Stimulated activated CD8-positive, alpha-beta memory T cell treated with anti-CD3 and anti-CD28 coated beads, Interleukin-12 subunit alpha, Interleukin-12 subunit beta, amount 100 ng/mL, for 4 hours (primary cell): Measurements from ENCODE around the gene CDK15.
"Not testable (repeated sequence)": the region's sequence is repeated elsewhere in the genome, so short reads cannot be mapped to it uniquely, and the experiment has no call there.

Source experiments
- DNase-seq: peaks from one replicate; pipeline ENCODE4 v3.0.0-alpha.2; 2020; ENCODE audit warnings: low read depth

CDK15 gene

GRCh38 chr2:201790291-201790690 is 16.0 kb upstream of the CDK15 start:
- DNase-seq, result no peak

DNA sequence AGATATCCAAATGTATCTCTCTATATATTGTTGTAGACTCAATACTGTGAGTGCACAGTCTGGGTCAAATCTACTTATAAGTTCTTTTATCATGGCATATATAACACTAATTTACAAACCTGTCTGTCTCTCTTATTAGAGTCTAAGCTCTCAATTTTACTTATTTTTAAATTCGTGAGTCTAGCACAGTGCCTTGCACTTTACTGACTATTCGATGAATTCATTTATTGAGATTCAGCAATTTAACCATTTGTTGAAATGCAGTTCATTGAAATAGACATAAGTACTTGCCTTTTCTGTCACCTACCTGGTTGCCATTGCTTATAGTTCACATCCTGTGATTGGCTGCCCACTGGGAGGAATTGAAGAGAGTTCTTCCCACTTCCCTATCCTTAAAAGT is 15.3 kb upstream of the CDK15 start:
- DNase-seq, result no peak

DNA sequence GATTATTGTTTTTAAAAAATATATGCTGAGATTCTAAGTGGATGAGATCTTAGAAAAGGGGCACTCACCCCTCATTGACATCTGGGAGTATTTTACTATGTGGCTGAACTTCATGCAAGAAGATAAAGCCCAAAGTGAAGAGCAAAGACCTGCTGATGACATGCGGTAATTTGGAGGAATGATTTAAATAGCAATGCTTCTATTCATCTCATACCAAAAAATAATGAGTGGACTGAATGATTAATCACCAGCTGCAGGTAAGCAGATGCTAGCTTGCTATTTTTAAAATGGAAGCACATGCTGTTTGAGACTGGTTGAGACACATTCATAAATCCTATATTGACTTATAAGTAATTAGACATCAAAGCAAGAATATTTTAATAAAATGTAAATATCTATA is 12.7 kb upstream of the CDK15 start:
- DNase-seq, result no peak

GRCh38 chr2:201794294-201794693 is 12.0 kb upstream of the CDK15 start:
- DNase-seq, result no peak

DNA sequence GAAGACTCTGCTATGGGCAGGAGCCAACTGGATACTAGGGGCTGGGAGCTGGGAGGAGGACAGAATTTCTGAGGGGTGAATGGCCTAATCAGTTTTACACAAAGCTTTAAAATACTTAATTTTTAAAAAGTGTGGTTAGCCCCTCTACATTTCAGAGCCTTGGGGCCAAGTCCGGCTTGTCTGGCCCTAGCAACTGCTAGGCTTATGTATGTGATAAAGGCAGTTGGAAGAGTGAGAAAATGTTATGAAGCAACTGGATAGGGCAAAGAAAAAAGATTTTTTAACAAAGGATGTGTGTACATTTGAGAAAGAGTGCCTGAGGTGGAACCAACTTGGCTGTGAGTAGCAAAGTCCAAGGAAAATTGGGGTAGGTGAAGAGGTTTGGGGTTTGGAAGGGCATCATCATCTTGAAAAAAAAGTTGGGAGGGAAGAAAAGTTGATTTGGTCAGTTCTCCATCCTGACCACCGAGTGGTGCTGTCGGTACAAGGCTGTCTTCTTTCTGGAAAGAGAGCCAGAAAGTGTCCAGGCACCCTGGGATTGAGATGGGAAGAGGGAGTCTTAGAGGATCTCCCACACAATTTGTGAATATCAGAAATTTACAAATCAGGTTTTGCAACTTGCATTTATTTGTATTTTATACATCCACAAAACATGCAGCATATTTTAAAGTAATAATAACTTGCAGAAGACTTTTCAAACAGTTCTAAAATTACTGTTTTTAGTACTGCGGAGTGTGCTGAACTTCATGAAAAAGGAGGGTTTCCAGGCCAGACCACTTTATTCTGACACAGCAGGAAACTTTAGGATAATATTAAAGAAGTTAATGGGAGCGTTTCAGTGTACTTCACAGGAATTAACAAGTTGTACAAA is 10.5 kb upstream of the CDK15 start:
- DNase-seq, result no peak

GRCh38 chr2:201796478-201796865 is 9.9 kb upstream of the CDK15 start:
- no peak for DNase-seq

- DNase-seq, result no peak
Measured at GRCh38 chr2:201797175-201797840, 9.0 kb upstream of the CDK15 start.

- no peak for DNase-seq
Measured at GRCh38 chr2:201798252-201798913, 8.0 kb upstream of the CDK15 start.

DNA sequence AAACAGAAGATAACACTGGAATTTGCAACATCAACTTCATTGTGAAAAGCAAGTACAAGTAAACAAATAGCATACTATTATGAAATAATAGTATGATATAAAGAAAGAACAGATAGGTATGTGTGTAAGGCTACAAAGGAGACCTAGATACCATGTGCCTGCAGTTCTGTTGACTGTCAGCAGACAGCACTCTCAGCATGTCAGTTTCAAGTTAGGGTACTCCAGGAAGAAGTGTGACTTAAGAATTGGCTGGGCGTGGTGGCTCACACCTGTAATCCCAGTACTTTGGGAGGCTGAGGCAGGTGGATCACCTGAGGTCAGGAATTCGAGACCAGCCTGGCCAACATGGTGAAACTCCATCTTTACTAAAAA is 7.4 kb upstream of the CDK15 start:
- DNase-seq, result not testable (repeated sequence)

- DNase-seq, result no peak
Measured at GRCh38 chr2:201807452-201807999, 1.2 kb downstream of the CDK15 start.

GRCh38 chr2:201808027-201808426 is 1.7 kb downstream of the CDK15 start:
- no peak for DNase-seq

DNA sequence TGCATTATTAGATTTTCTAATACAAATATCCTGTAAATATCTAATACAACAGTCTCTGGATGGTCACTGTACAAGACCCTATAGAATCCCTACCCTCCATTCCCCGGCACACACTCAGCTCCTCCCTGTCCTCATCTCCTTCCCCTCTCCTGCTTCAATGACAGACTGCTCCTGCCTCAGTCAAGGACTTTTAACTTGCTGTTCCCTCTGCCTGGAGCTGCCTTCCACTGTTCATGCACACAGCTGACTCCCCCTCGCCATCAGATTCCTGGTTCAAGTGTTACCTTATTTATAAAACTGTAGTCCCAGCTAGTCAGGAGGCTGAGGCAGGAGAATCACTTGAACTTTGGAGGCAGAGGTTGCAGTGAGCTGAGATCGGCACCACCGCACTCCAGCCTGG is 3.3 kb downstream of the CDK15 start:
- DNase-seq, result no peak

GRCh38 chr2:201810604-201811003 is 4.3 kb downstream of the CDK15 start:
- DNase-seq, result not testable (repeated sequence)

- DNase-seq, result no peak
Measured at GRCh38 chr2:201813996-201814760, 7.8 kb downstream of the CDK15 start.

GRCh38 chr2:201816657-201817575 is 10.6 kb downstream of the CDK15 start:
- DNase-seq, result no peak

GRCh38 chr2:201820383-201821007 is 14.2 kb downstream of the CDK15 start:
- no peak for DNase-seq

DNA sequence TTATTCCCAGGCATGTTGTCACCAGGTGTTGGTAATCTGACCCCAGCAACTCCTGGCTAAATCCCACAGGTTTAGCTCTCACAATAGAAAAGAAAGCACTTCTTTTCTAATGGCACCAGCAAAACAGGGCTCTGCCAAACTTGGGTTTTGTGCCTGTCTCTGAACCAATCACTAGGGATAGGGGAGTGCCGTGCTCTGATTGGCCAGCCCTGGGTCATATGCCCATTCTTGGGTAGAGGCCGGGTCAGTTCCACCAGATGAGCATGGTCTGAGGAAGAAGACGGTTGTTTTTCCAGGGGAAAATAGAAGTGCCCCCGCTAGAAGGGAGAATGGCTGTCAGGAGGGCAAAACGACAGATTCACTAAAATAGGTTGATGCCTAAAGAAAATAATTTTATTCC is 14.7 kb downstream of the CDK15 start:
- no peak for DNase-seq

DNA sequence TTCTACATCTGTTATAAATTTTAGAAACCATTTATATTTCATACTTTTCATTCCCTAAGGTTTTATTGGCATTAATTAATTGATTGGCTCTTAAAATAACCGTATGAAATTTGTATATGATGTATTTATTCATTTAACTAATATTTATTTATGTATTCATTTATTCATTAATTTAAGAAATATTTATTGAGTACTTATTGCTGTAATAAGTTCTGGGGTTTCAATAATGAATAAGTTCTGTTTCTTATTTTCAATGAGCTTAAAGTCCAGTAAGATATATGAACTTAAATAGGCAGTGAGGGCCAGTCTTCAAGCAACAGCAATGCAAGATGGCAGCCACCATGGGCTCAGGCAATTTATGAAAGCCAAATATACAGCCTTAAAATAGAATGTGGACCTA is 17.9 kb downstream of the CDK15 start:
- DNase-seq, result no peak

DNA sequence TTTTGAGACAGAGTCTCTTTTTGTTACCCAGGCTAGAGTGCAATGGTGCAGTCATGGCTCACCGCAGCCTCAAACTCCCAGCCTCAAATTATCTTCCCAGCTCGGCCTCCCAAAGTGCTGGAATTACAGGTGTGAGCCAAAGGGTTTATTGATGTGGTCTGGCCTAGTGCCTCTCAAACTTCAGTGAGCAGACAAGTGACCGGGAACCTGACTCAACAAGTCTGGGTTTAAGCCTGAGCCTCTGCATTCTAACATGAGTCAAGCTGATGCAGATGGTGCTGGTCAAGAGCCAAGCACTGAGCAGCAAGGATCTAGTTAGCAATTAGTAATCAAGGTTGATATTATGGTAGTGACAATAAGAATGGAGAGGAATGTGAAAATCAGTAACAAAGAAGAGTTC is 21.3 kb downstream of the CDK15 start:
- DNase-seq, result no peak

DNA sequence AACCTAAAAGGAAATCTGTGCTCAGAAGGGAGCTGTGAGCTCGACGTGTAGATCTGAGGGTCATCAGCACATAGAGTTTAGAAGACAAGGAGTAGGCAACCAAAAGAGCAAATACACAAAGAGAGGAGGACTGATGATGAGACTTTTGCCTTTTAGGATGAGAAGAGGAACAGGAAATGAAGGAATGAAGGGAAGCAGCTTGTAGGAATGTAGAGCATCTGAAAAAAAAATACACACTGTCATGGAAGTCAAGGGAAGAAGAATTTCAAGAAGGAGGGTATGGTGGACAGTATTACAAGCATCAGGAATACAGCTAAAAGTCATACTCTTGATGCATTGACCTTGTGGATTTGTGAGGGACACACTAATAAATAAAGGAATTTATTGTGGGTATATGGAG is 21.9 kb downstream of the CDK15 start:
- DNase-seq, result no peak

GRCh38 chr2:201830666-201831065 is 24.3 kb downstream of the CDK15 start:
- DNase-seq, result no peak
